NCI-H526 (cell line): Measurements from ENCODE around the gene NDUFAF8.
A peak's percentile ranks its signal among the peaks of the same experiment; 100 is the strongest.

ENCODE experiments used
- DNase-seq, 2 experiments: peaks; one replicate each; lab custom pipeline; 2025; lab: John Stamatoyannopoulos, UW

Gene NDUFAF8

GRCh38 chr17:81238815-81239713 lies at the start of gene NDUFAF8, which contains the start of gene TEPSIN:
Gene NDUFAF8, plus strand, starts transcription at chr17:81239318. Its CDS starts 46 bp downstream, at chr17:81239364.
Gene TEPSIN, minus strand, starts transcription at chr17:81239055. Its CDS starts 22 bp downstream, at chr17:81239033.
- peak; percentile 99 for DNase-seq

GRCh38 chr17:81189670-81190530 lies 49.2 kb upstream of the NDUFAF8 start:
- no peak for DNase-seq

- DNase-seq: no peak
Measured at GRCh38 chr17:81190591-81190990, 48.5 kb upstream of the NDUFAF8 start.

- no peak for DNase-seq
Measured at GRCh38 chr17:81191116-81191515, 48.0 kb upstream of the NDUFAF8 start.

- no peak for DNase-seq
Measured at GRCh38 chr17:81191646-81192045, 47.5 kb upstream of the NDUFAF8 start.

GRCh38 chr17:81192386-81193050 lies 46.6 kb upstream of the NDUFAF8 start:
- no peak for DNase-seq

- no peak for DNase-seq
Measured at GRCh38 chr17:81193051-81193410, 46.1 kb upstream of the NDUFAF8 start.

GRCh38 chr17:81193470-81194224 lies 45.5 kb upstream of the NDUFAF8 start:
- DNase-seq: no peak

- no peak for DNase-seq
Measured at GRCh38 chr17:81194225-81194760, 44.8 kb upstream of the NDUFAF8 start.

- DNase-seq: no peak
Measured at GRCh38 chr17:81194941-81195901, 43.9 kb upstream of the NDUFAF8 start.

GRCh38 chr17:81195941-81196495 lies 43.1 kb upstream of the NDUFAF8 start:
- no peak for DNase-seq

- no peak for DNase-seq
Measured at GRCh38 chr17:81196505-81197408, 42.4 kb upstream of the NDUFAF8 start.

- DNase-seq: no peak
Measured at GRCh38 chr17:81197409-81197795, 41.7 kb upstream of the NDUFAF8 start.

- no peak for DNase-seq
Measured at GRCh38 chr17:81197831-81198490, 41.2 kb upstream of the NDUFAF8 start.

GRCh38 chr17:81198826-81199481 lies 40.2 kb upstream of the NDUFAF8 start:
- no peak for DNase-seq

GRCh38 chr17:81199482-81199830 lies 39.7 kb upstream of the NDUFAF8 start:
- DNase-seq: no peak

GRCh38 chr17:81200201-81200600 lies 38.9 kb upstream of the NDUFAF8 start:
- no peak for DNase-seq
